HFF-Myc (cell line): ENCODE results near the gene ACTN4.

Source experiments
- DNase-seq: peaks from one replicate; pipeline ENCODE4 v3.0.0-alpha.2; 2011; ENCODE audit warnings: low read depth; ENCODE audit errors: extremely low read depth
- H3K4me3 ChIP-seq: replicated peaks from 2 replicates; pipeline ENCODE4 v1.5.1; 2011; ENCODE audit warnings: low read depth, mild to moderate bottlenecking, control low read depth, low read length
- TF ChIP-seq, protein P1 (sequence below): IDR thresholded peaks from 2 replicates; pipeline ENCODE4 v1.5.1; 2012; ENCODE audit warnings: mild to moderate bottlenecking, low read depth, low read length, control low read depth; ENCODE audit errors: missing control alignments

Gene ACTN4

GRCh38 chr19:38674388-38675171, 27.1 kb downstream of the ACTN4 start:
- no peak overlapping the region for H3K4me3 ChIP-seq
- TF ChIP-seq, protein P1, sequence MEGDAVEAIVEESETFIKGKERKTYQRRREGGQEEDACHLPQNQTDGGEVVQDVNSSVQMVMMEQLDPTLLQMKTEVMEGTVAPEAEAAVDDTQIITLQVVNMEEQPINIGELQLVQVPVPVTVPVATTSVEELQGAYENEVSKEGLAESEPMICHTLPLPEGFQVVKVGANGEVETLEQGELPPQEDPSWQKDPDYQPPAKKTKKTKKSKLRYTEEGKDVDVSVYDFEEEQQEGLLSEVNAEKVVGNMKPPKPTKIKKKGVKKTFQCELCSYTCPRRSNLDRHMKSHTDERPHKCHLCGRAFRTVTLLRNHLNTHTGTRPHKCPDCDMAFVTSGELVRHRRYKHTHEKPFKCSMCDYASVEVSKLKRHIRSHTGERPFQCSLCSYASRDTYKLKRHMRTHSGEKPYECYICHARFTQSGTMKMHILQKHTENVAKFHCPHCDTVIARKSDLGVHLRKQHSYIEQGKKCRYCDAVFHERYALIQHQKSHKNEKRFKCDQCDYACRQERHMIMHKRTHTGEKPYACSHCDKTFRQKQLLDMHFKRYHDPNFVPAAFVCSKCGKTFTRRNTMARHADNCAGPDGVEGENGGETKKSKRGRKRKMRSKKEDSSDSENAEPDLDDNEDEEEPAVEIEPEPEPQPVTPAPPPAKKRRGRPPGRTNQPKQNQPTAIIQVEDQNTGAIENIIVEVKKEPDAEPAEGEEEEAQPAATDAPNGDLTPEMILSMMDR, result no peak
- no peak for DNase-seq

DNA sequence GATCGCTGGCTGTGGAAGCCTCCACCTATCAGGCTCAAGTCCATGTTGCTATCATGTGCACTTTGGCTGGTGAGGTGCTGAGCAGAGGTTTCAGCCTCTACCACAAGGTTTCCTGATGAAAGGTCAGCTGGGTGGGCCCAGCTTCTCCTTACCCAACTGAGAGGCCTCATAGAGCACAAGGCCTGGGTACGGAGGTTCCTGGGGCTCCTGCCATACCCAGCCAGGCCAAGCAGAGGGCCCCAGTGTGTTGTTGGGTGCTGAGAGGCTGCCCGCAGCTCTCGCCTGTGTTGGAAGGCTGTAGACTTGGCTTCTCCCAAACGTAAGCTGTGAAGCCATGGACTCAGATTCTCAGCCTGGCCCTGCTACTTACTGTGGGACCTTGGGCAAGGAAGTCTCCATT, 28.2 kb downstream of the ACTN4 start:
- H3K4me3 ChIP-seq, result no peak overlapping the region
- TF ChIP-seq, protein P1, result no peak
- DNase-seq, result no peak

DNA sequence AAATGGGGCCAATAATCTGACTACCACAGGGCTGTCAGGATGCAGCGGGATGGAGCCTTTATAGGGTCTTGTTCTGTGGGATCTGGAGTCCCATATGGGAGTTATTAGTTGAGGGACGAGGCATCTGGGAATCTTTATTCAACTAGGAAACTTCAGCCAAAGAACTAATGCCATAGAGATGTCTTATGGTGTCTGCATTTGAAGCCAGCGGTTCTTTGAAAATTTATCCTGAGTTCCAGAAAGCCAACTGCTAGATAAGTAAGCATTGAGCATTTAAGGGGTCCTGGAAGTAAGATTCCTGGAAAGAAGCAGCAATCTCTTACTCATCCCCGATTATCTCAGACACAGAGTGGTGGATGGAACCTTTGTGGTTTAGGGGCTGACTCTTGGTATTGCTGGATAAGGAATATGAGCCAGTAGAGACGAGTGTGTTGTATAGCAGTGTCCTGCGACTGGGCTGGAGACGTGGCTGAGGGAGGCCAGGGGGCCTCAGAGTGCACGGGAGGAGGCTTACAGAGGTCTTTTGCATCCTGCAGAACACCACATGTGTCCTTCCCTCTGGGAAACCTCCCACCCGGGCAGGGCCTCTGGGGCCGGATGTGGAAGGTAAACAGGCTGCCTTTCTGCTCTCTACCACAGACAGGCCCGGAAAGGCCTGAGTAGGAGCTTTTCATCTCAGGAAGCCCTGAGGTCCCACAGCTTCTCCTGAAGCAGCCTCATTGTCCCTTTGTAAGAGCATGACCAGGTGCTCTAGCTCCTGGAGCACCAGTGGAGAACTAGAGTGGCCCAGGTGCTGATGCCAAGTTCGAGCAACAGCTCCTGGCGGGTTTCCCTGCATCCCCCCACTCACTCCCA, 28.8 kb downstream of the ACTN4 start:
- TF ChIP-seq, protein P1, result no peak
- H3K4me3 ChIP-seq, result peak overlapping the region; percentile 10; the same call in 1 of the 2 replicates
- no peak for DNase-seq

GRCh38 chr19:38676878-38677646, 29.6 kb downstream of the ACTN4 start:
- no peak for DNase-seq
- TF ChIP-seq, protein P1, result no peak
- peak overlapping the region; percentile 10; the same call in 1 of the 2 replicates for H3K4me3 ChIP-seq

GRCh38 chr19:38678217-38678890, 30.9 kb downstream of the ACTN4 start:
- H3K4me3 ChIP-seq, result no peak overlapping the region
- no peak for DNase-seq
- TF ChIP-seq, protein P1, result no peak
